GM15510 (cell line): ENCODE measurements around the gene GALNT5.

Experiments
- POLR2A ChIP-seq: IDR thresholded peaks from 3 replicates; pipeline ENCODE4 v1.6.1; 2011; ENCODE audit warnings: borderline replicate concordance; ENCODE audit not compliant: insufficient read length; ENCODE audit errors: extremely low read depth

GALNT5 gene

GRCh38 chr2:157245144-157245840, 12.2 kb upstream of the GALNT5 start:
- no peak for TF ChIP-seq POLR2A

DNA sequence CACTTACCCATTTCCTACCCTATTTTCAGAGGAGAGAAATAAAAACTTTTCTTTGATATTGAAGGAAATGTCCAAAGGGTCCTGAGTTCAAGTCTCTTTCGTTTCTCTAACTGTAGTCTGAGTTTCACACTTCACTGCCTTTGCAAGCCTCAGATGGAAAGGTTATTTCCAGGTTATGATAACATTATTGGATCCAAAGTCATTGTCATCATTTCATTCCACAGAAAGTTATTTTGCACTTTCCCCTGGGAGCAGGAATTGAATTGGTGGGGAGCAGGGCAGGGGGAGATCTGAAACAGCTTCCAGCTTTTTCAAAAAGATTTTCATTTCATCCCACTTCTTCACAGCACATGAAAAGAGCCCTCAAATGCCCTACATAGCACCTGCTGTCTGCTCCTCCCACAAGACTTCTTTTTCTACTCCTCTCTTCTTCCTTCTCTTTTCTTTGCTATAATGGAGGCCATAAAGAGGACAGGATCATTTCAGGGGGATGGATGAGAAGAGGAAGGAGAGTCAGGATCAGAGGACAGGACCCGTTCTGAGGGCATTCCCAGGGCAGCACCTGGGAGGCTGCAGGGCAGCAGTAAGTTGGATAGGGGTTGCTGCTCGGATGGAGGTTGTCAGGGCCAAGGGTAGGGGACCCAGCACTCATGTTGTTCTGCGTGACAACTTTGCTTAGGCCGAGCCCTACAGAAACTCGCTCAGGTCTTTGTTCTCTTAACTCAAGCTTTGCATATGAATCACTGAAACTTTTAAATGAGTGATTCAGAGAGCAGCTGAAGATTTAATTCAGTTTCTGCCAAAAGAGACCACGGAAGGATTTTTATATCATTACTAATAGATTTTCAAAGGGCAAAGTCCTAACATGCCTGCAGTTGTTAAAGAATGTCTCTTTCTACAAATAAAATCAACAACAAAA, 11.4 kb upstream of the GALNT5 start:
- no peak for TF ChIP-seq POLR2A

DNA sequence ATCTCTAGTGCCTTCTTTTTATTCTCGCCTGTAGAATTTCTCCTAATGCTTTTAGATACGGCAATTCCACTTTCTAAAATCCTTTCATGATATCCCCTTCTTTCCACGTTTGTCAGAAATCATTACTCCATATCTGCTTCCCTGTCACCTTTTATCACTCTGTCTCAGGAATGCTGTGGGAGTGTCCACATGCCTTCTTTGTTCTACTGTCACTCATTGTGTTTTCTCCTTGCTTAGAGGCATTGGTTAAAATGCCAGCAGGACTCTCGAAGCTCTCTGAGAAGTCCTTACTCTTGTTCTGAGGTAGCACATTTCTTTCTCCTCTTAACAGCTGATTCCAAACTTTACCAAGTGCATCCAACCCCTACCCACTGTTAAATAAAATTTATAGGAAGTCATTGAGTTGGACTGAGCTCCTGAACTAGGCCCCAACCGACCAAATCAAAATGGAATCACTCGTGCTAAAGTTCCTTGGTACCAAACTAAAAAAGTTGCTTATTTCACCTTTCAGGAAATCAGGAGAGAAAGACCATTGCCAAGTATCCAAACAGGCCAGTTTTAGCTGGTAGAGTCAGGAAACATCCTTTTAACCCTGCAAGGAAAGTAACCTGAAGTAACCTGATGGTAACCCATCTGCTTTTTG, 10.6 kb upstream of the GALNT5 start:
- no peak for TF ChIP-seq POLR2A

DNA sequence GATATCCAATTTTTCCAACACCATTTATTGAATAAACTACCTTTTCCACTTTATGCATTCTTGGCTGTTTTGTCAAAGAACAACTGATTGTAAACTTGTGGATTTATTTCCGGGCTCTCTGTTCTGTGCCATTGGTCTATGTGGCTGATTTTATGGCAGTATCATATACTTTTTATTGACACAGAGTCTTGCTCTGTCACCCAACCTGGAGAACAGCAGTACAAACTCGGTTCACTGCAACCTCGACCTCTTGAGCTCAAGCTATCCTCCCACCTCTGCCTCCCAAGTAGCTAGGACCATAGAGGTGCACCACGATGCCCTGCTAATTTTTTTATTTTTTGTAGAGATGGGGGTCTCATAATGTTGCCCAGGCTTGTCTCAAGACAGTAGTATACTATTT, 6.7 kb upstream of the GALNT5 start:
- no peak for TF ChIP-seq POLR2A

DNA sequence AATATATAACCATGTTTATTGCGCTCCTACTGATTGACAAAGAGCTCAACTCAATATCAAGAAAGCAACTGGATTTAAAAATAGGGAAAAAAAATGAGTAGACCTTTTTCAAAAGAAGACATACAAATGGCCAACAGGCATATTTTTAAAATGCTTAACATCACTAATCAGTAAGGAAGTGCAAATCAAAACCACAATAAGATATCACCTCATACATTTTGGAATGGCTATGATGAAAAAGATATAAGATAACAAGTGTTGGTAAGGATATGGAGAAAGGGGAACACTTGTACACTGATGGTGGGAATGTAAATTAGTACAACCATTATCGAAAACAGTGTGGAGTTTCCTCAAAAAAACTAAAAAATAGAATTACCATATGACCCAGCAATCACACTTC, 5.6 kb upstream of the GALNT5 start:
- no peak for TF ChIP-seq POLR2A

GRCh38 chr2:157252529-157252928, 5.0 kb upstream of the GALNT5 start:
- no peak for TF ChIP-seq POLR2A

DNA sequence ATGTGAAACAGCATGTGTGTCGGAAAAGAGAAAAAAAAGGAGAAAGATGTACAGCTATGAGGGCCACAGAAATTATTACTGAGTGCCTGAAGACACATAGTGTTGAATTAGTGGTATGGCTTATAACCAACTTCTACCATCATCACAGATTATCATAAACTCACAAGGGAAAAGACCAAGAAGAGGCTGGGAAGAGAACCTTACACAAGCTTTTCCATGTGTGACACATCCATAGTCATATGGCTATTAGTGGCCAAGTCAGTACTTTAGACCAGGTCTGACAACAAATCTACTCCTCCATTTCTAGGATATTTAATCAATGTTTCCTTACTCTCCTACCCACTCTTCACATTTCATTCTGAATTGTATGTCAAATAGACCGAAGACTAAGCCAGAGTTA, 3.5 kb upstream of the GALNT5 start:
- TF ChIP-seq POLR2A, result no peak

GRCh38 chr2:157255746-157256145, 1.8 kb upstream of the GALNT5 start:
- TF ChIP-seq POLR2A, result no peak

DNA sequence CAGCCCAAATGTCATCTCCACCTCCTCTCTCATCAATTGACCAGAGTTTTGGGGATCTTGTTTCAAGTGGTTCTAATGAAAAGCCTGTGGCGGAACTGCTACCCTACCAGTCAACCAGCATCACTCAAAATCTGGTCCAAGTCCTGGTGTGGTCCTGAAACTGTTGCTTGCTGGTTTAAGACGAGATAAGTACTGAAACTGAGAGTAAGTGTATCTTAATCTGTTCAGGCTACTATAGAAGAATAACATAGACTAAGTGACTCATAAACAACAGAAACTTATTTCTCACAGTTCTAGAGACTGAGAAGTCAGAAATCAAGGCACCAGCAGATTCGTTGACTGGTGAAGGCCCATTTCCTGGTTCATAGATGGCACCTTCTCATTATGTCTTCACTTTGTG, 879 bp upstream of the GALNT5 start:
- no peak for TF ChIP-seq POLR2A

DNA sequence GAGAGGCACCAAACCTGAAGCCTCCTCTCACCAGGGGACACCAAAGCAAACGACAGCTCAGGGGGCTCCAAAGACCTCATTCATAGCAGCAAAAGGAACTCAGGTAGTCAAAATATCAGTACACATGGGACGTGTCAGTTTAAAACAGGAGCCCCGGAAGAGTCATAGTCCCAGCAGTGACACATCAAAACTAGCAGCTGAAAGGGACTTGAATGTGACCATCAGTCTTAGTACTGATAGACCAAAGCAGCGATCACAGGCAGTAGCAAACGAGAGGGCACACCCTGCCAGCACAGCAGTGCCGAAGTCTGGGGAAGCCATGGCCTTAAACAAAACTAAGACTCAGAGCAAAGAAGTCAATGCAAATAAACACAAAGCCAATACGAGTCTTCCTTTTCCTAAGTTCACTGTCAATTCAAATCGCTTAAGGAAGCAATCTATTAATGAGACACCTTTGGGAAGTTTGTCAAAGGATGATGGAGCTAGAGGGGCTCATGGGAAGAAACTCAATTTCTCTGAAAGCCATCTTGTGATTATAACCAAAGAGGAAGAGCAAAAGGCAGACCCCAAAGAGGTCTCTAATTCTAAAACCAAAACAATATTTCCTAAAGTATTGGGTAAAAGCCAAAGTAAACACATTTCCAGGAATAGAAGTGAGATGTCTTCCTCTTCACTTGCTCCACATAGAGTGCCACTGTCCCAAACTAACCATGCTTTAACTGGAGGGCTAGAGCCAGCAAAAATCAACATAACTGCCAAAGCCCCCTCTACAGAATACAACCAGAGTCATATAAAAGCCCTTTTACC, 1.2 kb downstream of the GALNT5 start:
- no peak for TF ChIP-seq POLR2A

GRCh38 chr2:157259386-157259785, 1.9 kb downstream of the GALNT5 start:
- TF ChIP-seq POLR2A, result no peak

DNA sequence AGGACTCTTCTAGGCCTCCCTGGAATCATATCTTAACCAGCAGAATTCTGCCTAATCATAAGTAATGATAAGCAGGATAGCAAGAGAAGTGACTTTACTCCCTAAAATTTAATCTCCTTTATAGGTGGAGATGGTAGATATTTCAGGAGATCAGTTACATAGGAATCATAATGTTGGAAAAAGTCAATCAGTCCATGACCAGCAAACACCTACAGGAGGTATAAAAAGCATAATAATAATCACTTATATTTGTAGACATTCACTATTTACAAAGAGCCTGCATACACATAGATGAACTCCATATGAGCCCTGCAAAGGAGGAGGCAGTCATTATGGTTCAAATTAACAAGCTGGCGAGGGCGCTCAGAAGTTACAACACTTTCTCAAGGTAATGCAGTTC, 2.5 kb downstream of the GALNT5 start:
- TF ChIP-seq POLR2A, result no peak

DNA sequence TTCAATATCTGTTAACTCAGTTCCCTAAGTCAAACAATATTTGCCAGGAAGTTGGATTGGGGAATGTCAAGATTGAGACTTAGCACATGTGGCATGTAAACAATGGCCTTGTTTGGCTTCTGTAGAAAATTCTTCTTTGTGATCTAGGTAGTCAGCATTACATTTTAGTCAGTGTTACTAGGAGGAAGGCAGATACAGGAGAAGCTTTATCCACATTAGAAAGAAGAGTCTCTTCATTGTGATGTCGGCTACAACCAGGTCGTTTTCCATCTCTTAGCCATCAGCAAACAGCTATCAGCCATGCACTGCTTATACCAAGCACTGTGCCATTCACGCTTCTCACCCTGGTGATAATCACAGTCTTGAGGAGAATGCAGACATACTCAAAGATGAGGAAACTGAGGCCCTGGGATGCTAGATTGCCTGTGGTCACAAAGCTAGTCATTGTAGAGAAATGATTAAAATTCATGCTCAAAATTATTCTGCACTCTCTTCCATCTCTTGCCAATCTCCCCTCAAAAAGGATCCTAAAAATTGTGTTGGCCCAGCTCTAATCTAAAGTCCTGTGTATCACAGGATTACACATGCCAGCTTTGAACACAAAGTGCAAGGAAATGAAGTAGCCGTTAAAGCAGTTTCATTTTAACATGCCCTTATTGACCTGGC, 3.2 kb downstream of the GALNT5 start:
- no peak for TF ChIP-seq POLR2A

DNA sequence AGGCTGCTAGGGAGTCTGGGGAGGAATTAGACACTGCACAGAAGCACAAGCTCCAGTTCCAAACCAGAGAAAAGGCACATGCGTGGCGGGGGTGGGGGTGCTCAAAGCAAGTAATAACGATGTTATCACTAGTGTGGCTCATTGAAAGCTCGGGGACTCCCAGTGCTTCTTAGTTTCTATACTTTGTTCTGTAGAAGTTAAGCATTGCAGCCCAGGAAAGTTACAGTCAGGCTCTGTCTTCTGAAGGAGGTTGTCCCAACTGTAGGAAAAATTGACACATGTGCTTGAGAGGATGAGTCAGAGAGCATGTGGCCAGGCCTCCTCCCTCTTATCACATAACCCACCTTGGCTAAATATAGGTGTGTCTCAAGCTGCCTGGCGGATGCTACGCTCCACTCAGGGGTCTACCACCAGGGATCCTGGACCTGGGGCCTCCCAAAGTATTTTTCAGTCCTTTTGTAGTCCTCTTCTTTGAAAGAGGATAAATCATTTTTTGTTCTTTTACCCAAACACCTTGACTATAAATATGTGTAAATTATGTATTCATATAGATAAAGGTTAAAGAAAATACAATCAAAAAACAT, 3.8 kb downstream of the GALNT5 start:
- TF ChIP-seq POLR2A, result no peak

DNA sequence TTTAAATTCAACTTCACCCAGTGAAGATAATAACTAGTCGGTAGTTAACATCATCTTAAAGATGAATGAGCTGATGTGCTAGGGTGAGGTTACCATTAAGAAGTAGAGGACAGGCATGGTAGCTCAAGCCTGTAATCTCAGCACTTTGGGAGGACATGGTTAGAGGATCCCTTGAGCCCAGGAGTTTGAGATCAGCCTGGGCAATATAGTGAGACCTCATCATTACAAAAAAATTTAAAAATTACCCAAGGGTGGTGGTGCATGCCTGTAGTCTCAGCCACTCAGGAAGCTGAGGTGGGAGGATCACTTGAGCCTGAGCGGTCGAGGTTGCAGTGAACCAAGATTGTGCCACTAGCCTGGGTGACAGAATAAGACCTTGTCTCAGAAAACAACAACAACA, 4.7 kb downstream of the GALNT5 start:
- no peak for TF ChIP-seq POLR2A

GRCh38 chr2:157264099-157264498, 6.6 kb downstream of the GALNT5 start:
- TF ChIP-seq POLR2A, result no peak
